Measurements from ENCODE around the gene PLCB4.

- TF ChIP-seq CTCF (IDR thresholded peaks at IDR 0.05) (no peak), POLR2A (IDR thresholded peaks at IDR 0.05) (no peak), POLR2AphosphoS5 (IDR thresholded peaks at IDR 0.05) (no peak)
These were observed 94.4 kb downstream of the PLCB4 start for GRCh38 chr20:9163251-9163650.
